K562 (cell line): ENCODE data around the gene SETD1B. TPM values are rescaled to one million over a fixed set of nuclear protein-coding genes. Genes with fewer than 3 reads are reported as not detected.
A peak's percentile ranks its signal among the peaks of the same experiment; 100 is the strongest.

ENCODE experiments used
- ARID4B ChIP-seq: sonication (generic); formaldehyde crosslinking; IDR thresholded peaks from 2 replicates; pipeline ENCODE4 v1.8.0; 2022; ENCODE audit warnings: mild to moderate bottlenecking, missing genetic modification reagents
- FOXJ3 ChIP-seq: sonication (generic); formaldehyde crosslinking; IDR thresholded peaks from 2 replicates; pipeline ENCODE4 v1.4.0; 2020; ENCODE audit warnings: mild to moderate bottlenecking, missing genetic modification reagents
- GATAD2B ChIP-seq: fragments of 450-650 bp; IDR thresholded peaks from 2 replicates; pipeline ENCODE4 v1.6.1; 2017; ENCODE audit warnings: mild to moderate bottlenecking, borderline replicate concordance
- GTF2A2 ChIP-seq: IDR thresholded peaks from 2 replicates; pipeline ENCODE4 v1.6.1; 2016; ENCODE audit warnings: mild to moderate bottlenecking, missing genetic modification characterization, missing compliant biosample characterization
- HEY1 ChIP-seq: fragments of 250-450 bp; sonication (Bioruptor Pico); IDR thresholded peaks from 2 replicates; pipeline ENCODE4 v1.5.0; 2020; ENCODE audit warnings: mild to moderate bottlenecking, moderate library complexity, borderline replicate concordance
- KAT2B ChIP-seq: IDR thresholded peaks from one replicate; pipeline ENCODE4 v1.6.1; 2012; ENCODE audit warnings: low read depth, mild to moderate bottlenecking, control low read depth, inconsistent platforms, low read length, moderate library complexity
- KDM5B ChIP-seq: fragments of 200-600 bp; sonication (generic); IDR thresholded peaks from 2 replicates; pipeline ENCODE4 v1.6.1; 2012; ENCODE audit warnings: low read depth, mild to moderate bottlenecking, moderate library complexity, low read length, control low read depth, inconsistent platforms; ENCODE audit not compliant: insufficient replicate concordance
- PRDM10 ChIP-seq: fragments of 450-650 bp; IDR thresholded peaks from 2 replicates; pipeline ENCODE4 v1.6.1; 2018; ENCODE audit not compliant: partially characterized antibody
- RBFOX2 ChIP-seq: fragments of 200-400 bp; formaldehyde crosslinking; IDR thresholded peaks from 2 replicates; pipeline ENCODE4 v1.6.1; 2017; ENCODE audit warnings: low read depth, mild to moderate bottlenecking, low read length, moderate library complexity
- RBM15 ChIP-seq: fragments of 200-400 bp; formaldehyde crosslinking; IDR thresholded peaks from 2 replicates; pipeline ENCODE4 v1.6.1; 2018; ENCODE audit warnings: mild to moderate bottlenecking, low read length, moderate library complexity; ENCODE audit not compliant: insufficient read depth
- RBM34 ChIP-seq: fragments of 200-400 bp; formaldehyde crosslinking; IDR thresholded peaks from 2 replicates; pipeline ENCODE4 v1.6.1; 2018; ENCODE audit warnings: low read length, borderline replicate concordance; ENCODE audit not compliant: insufficient read depth
- SFPQ ChIP-seq: fragments of 200-400 bp; formaldehyde crosslinking; IDR thresholded peaks from 2 replicates; pipeline ENCODE4 v1.6.1; 2017; ENCODE audit warnings: mild to moderate bottlenecking, low read depth, low read length, moderate library complexity
- SRSF3 ChIP-seq: fragments of 200-400 bp; formaldehyde crosslinking; IDR thresholded peaks from 2 replicates; pipeline ENCODE4 v1.6.1; 2016; ENCODE audit warnings: mild to moderate bottlenecking, low read length, moderate library complexity; ENCODE audit not compliant: insufficient read depth
- TEAD2 ChIP-seq: fragments of 450-650 bp; IDR thresholded peaks from 2 replicates; pipeline ENCODE4 v1.6.1; 2016; ENCODE audit warnings: missing genetic modification characterization, control low read depth, missing compliant biosample characterization
- ZBTB7A ChIP-seq: IDR thresholded peaks from 2 replicates; pipeline ENCODE4 v1.6.1; 2011; ENCODE audit warnings: low read depth, mild to moderate bottlenecking, low read length, moderate library complexity, borderline replicate concordance; ENCODE audit not compliant: control insufficient read depth
- ZNF707 ChIP-seq: fragments of 250-450 bp; sonication (Bioruptor Pico); conservative IDR thresholded peaks from 2 replicates; pipeline ENCODE4 v1.8.0; 2022; ENCODE audit warnings: inconsistent platforms, mild to moderate bottlenecking, moderate library complexity
- polyA plus RNA-seq, 8 experiments: library from polyadenylated mRNA; depleted of rRNA in 4 of 8; stranded (reverse) in 5 of 8; unstranded in 3 of 8; fragments of >200 nt; fragmentation: Nextera tagmentation in 2 of 8; fragmentation: Illumina TruSeq in 1 of 8; extraction: Ambion mirVana in 2 of 8; extraction: Trizol in 1 of 8; gene quantifications; 2 replicates each; pipeline versions ENCODE4 v1.2.1 to v1.2.3, GENCODE V29; 2011 to 2014; ENCODE audit warnings: inconsistent platforms in 1 of 8, missing spikeins in 1 of 8
- total RNA-seq, 7 experiments: library from RNA; depleted of rRNA in 6 of 7; stranded (reverse); fragments of >200 nt in 6 of 7; fragmentation: Illumina TruSeq in 2 of 7; extraction: Trizol in 2 of 7; gene quantifications; 2 replicates each; pipeline versions ENCODE4 v1.2.1 to v1.2.3, GENCODE V29; 2011 to 2021; ENCODE audit warnings: low replicate concordance in 1 of 7

Gene SETD1B
- total and polyA plus RNA-seq, 9 of the 15 experiments (the other 6 are each of a cell fraction or from before 2014, with no cell fraction given) = 0.48 to 26.6 (median 2.3) TPM

- TF ChIP-seq PRDM10 = no peak
- peak; percentile 81 for TF ChIP-seq KDM5B
- TF ChIP-seq RBM34 = no peak
- TF ChIP-seq ZNF707 = no peak
- no peak for TF ChIP-seq HEY1 (CRISPR knock-in tag)
- no peak for TF ChIP-seq TEAD2 (tag)
- TF ChIP-seq SFPQ = no peak
- TF ChIP-seq RBFOX2 = peak; percentile 89
- TF ChIP-seq FOXJ3 = no peak
- TF ChIP-seq KAT2B = no peak
- TF ChIP-seq GTF2A2 = no peak
- peak; percentile 47; the same call in 1 of the 2 replicates for TF ChIP-seq ZBTB7A
- TF ChIP-seq SRSF3 = no peak
- TF ChIP-seq RBM15 = no peak
- peak; percentile 83 for TF ChIP-seq ARID4B
- TF ChIP-seq GATAD2B = no peak
These were observed 35.5 kb downstream of the SETD1B start (continued) for GRCh38 chr12:121839106-121839992.
